NB4 (cell line): Measurements from ENCODE around the gene ASMT.

Experiments used
- POLR2A ChIP-seq: IDR thresholded peaks from 2 replicates; pipeline ENCODE4 v1.6.1; 2011; ENCODE audit warnings: mild to moderate bottlenecking; ENCODE audit not compliant: insufficient read length; ENCODE audit errors: extremely low read depth
- TF ChIP-seq, protein P1 (sequence below): IDR thresholded peaks from one replicate; pipeline ENCODE4 v1.5.1; 2012; ENCODE audit warnings: low read depth, low read length

DNA sequence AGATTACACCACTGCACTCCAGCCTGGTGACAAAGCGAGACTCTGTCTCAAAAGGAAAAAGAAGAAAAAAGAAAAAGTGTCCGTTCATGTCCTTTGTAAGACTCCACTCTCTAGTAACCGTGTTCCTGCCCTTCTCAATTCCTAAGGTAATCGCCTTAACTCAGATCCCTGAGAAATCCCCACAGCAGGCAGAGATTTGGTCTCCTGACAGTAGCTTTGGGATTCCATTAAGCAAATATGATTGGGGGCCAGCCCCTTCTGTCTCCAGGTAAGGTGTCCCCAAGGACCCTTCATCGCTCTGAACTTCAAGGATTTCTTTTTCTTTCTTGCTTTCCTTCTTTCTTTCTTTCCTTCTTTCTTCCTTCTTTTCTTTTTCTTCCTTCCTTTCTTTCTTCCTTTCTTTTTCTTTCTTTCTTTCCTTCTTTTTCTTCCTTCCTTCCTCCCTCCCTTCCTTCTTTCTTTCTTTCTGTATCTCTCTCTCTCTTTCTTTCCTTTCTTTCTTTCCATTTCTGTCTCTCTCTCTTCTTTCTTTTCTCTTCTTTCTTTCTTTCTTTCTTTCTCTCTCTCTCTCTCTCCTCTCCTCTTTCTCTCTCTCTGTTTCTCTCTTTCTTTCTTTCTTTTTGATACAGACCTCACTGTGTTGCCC is 2.1 kb upstream of the ASMT start:
- TF ChIP-seq, protein P1, sequence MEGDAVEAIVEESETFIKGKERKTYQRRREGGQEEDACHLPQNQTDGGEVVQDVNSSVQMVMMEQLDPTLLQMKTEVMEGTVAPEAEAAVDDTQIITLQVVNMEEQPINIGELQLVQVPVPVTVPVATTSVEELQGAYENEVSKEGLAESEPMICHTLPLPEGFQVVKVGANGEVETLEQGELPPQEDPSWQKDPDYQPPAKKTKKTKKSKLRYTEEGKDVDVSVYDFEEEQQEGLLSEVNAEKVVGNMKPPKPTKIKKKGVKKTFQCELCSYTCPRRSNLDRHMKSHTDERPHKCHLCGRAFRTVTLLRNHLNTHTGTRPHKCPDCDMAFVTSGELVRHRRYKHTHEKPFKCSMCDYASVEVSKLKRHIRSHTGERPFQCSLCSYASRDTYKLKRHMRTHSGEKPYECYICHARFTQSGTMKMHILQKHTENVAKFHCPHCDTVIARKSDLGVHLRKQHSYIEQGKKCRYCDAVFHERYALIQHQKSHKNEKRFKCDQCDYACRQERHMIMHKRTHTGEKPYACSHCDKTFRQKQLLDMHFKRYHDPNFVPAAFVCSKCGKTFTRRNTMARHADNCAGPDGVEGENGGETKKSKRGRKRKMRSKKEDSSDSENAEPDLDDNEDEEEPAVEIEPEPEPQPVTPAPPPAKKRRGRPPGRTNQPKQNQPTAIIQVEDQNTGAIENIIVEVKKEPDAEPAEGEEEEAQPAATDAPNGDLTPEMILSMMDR: no peak
- no peak for TF ChIP-seq POLR2A
